Cortex of kidney (tissue), 1 donor: Measurements from ENCODE around the gene C4B.

Experiments
- DNase-seq: peaks from one replicate; lab custom pipeline; 2025; lab: John Stamatoyannopoulos, UW

The C4B gene

DNA sequence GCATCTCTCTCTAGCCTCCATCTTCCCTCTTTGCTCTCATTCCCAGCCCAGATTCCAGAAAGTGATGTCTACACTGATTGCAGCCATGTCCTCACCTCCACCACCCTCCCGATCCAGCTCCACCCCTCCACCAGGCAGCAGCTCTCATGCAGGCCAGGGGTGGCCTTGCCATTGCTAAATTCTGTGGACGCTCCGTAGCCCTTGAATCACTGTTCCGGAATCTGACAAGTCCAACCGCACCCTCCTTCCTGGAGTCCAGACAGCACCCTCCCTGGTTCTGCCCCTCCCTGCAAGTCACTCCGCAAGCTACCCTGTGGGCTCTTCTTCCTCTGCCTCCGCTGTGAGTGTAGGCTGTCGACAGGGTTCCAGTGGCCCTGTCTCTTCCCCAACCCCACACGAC, 68.3 kb downstream of the C4B start:
- DNase-seq = no peak

DNA sequence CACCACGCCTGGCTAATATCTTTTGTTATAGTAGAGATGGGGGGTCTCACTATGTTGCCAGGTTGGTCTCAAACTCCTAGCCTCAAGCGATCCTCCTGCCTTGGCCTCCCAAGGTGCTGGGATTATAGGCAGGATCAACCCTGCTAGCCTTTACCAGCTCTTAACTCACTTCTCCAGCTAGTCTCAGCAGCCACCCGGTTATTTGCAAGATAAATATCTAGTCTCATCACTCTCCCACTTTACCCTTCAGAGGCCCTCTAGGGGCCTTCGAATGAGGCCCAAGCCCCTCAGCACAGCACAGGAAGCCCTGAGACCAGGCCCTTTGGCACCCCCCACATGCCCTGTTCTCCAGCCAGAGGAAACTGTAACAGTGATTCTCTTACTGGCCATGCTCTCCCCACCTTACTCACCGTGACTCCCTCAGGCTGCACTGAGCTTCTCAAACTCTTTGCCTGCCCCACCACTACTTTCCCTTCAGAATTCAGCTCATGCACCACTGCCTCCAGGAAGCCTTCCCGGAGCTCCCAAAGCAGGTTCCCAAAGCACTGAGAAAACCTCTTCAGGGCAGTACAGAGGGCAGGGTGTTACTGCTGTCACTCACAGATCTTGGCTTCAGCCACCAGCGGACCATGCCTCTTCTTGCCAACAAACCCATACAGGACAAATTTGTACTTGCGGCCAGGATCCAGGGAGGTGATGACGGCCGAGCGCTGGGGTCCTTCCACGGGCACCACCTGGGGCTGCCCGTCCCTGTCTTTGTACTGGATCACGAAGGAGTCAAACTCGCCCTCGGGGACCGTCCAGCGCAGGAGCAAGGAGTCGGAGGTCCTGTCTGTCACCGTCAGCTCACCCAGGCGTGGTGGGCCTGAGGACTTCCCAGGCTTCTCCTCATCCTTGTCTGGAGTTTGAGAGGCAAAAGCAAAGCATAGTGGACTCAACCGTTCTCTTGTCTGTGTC, 69.5 kb downstream of the C4B start:
- DNase-seq = no peak

DNA sequence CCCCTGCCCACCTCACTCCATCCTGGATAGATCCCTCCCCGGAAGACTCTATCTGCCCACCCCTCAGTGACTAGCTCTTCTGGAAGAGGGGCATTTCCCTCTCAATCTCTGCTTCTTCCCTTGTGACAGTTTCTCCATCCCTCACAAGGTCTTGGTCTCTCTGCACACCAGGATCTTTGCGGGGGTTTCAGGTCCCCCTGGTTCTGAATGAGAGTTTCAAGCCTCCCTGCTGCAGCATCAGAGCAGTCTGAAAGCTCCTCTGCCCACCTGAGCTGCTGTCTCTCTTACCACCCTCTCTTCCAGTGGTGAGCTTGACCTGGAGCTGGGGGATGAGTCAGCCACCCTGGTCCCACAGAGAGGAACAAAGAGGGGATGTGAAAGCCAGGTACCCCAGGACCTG, 70.2 kb downstream of the C4B start:
- no peak for DNase-seq
